GM12872 (cell line): ENCODE data around the gene FXN.

ENCODE experiments used
- CTCF ChIP-seq: IDR thresholded peaks from 3 replicates; pipeline ENCODE4 v1.5.1; 2011; ENCODE audit warnings: low read depth, mild to moderate bottlenecking, low read length, moderate library complexity; ENCODE audit not compliant: insufficient read depth

Gene FXN

GRCh38 chr9:69139596-69139995 is 104.0 kb downstream of the FXN start:
- no peak for TF ChIP-seq CTCF

GRCh38 chr9:69140123-69140735 is 104.7 kb downstream of the FXN start:
- no peak for TF ChIP-seq CTCF

- no peak for TF ChIP-seq CTCF
These were observed 106.3 kb downstream of the FXN start for GRCh38 chr9:69141851-69142250.

- TF ChIP-seq CTCF = no peak
These were observed 107.7 kb downstream of the FXN start for GRCh38 chr9:69143291-69143690.

- TF ChIP-seq CTCF = no peak
These were observed 109.7 kb downstream of the FXN start for GRCh38 chr9:69145144-69145715.

GRCh38 chr9:69147041-69147834 is 111.7 kb downstream of the FXN start:
- no peak for TF ChIP-seq CTCF

GRCh38 chr9:69149321-69149807 is 113.8 kb downstream of the FXN start:
- no peak for TF ChIP-seq CTCF
